GM12878 (cell line): ENCODE data around the gene SLC15A3. TPM values are rescaled to one million over a fixed set of nuclear protein-coding genes. Genes with fewer than 3 reads are reported as not detected.

Experiments used
- BCL3 ChIP-seq: IDR thresholded peaks from 2 replicates; pipeline ENCODE4 v1.6.1; 2011; ENCODE audit warnings: borderline replicate concordance, low read depth, mild to moderate bottlenecking, moderate library complexity, low read length; ENCODE audit not compliant: insufficient read depth, poor library complexity, severe bottlenecking
- BHLHE40 ChIP-seq, 2 experiments: fragments of 450-650 bp in 1 of 2; IDR thresholded peaks; 2 replicates each; pipeline ENCODE4 v1.6.1; 2011 to 2017; ENCODE audit warnings: low read depth in 2 of 2, borderline replicate concordance in 1 of 2, improper control_type of control experiment in 1 of 2, low read length in 1 of 2, mild to moderate bottlenecking in 1 of 2
- CHD2 ChIP-seq: IDR thresholded peaks from 2 replicates; pipeline ENCODE4 v1.6.1; 2011; ENCODE audit warnings: low read depth, low read length, improper control_type of control experiment, borderline replicate concordance
- CTCF ChIP-seq, 3 experiments: IDR thresholded peaks in 2 of 3; conservative IDR thresholded peaks in 1 of 3; 2 replicates each; pipeline ENCODE4 v1.5.1; 2011; ENCODE audit warnings: low read depth in 3 of 3, low read length in 3 of 3, mild to moderate bottlenecking in 3 of 3, control low read depth in 2 of 3, moderate library complexity in 2 of 3, inconsistent platforms in 1 of 3, mixed read lengths in 1 of 3; ENCODE audit not compliant: control insufficient read depth in 2 of 3, insufficient read depth in 1 of 3; ENCODE audit errors: extremely low read depth in 1 of 3
- CUX1 ChIP-seq: IDR thresholded peaks from 2 replicates; pipeline ENCODE4 v1.6.1; 2012; ENCODE audit warnings: improper control_type of control experiment, low read depth, low read length; ENCODE audit not compliant: insufficient replicate concordance
- EED ChIP-seq: sonication (generic); IDR thresholded peaks from 2 replicates; pipeline ENCODE4 v1.6.1; 2016; ENCODE audit warnings: antibody characterized with exemption, low read depth
- EP300 ChIP-seq, 2 experiments: fragments of 150-350 bp in 1 of 2; IDR thresholded peaks; 2 replicates each; pipeline ENCODE4 v1.6.1; 2011 to 2012; ENCODE audit warnings: low read depth in 2 of 2, low read length in 2 of 2, borderline replicate concordance in 1 of 2, improper control_type of control experiment in 1 of 2, inconsistent platforms in 1 of 2; ENCODE audit not compliant: control insufficient read depth in 1 of 2
- FOXK2 ChIP-seq: fragments of 450-650 bp; IDR thresholded peaks from 2 replicates; pipeline ENCODE4 v1.6.1; 2017; ENCODE audit warnings: mild to moderate bottlenecking, moderate library complexity
- GATAD2B ChIP-seq: fragments of 450-650 bp; conservative IDR thresholded peaks from 2 replicates; pipeline ENCODE4 v1.6.1; 2017; ENCODE audit warnings: low read depth, mild to moderate bottlenecking, moderate library complexity
- HCFC1 ChIP-seq: fragments of 150-350 bp; IDR thresholded peaks from 2 replicates; pipeline ENCODE4 v1.6.1; 2014; ENCODE audit warnings: low read length
- HSF1 ChIP-seq: fragments of 150-350 bp; IDR thresholded peaks from 2 replicates; pipeline ENCODE4 v1.6.1; 2014; ENCODE audit warnings: mild to moderate bottlenecking, low read depth, low read length
- IKZF2 ChIP-seq, 2 experiments: fragments of 450-650 bp; IDR thresholded peaks; 2 replicates each; pipeline ENCODE4 v1.6.1; 2017; ENCODE audit warnings: mild to moderate bottlenecking in 2 of 2, moderate library complexity in 2 of 2
- LARP7 ChIP-seq: fragments of 450-650 bp; IDR thresholded peaks from 2 replicates; pipeline ENCODE4 v1.6.1; 2017; ENCODE audit warnings: mild to moderate bottlenecking
- MEF2B ChIP-seq: fragments of 450-650 bp; IDR thresholded peaks from 2 replicates; pipeline ENCODE4 v1.6.1; 2018; ENCODE audit warnings: mild to moderate bottlenecking, moderate library complexity; ENCODE audit not compliant: partially characterized antibody, poor library complexity, severe bottlenecking
- MTA2 ChIP-seq: fragments of 450-650 bp; IDR thresholded peaks from 2 replicates; pipeline ENCODE4 v1.6.1; 2016; ENCODE audit warnings: low read depth, mild to moderate bottlenecking, moderate library complexity
- PAX8 ChIP-seq: fragments of 450-650 bp; IDR thresholded peaks from 2 replicates; pipeline ENCODE4 v1.6.1; 2017; ENCODE audit warnings: mild to moderate bottlenecking, moderate library complexity
- ZNF274 ChIP-seq: IDR thresholded peaks from one replicate; pipeline ENCODE4 v1.8.0; 2011; ENCODE audit not compliant: insufficient read length, insufficient read depth
- polyA plus RNA-seq, 11 experiments: library from polyadenylated mRNA; depleted of rRNA in 4 of 11; unstranded in 6 of 11; stranded (reverse) in 5 of 11; fragments of >200 nt; fragmentation: Nextera tagmentation in 4 of 11; fragmentation: Illumina TruSeq in 1 of 11; extraction: Ambion mirVana in 4 of 11; extraction: Trizol in 1 of 11; gene quantifications; 1 replicate in 1 of 11; 2 replicates in 10 of 11; pipeline versions ENCODE4 v1.2.1 to v1.2.3, GENCODE V29; 2011 to 2016; ENCODE audit warnings: inconsistent platforms in 2 of 11, missing spikeins in 2 of 11, low read depth in 1 of 11
- total RNA-seq, 4 experiments: library from RNA; depleted of rRNA in 3 of 4; stranded (reverse); fragments of >200 nt in 3 of 4; fragmentation: Illumina TruSeq in 1 of 4; extraction: Trizol in 1 of 4; gene quantifications; 2 replicates each; pipeline versions ENCODE4 v1.2.1 to v1.2.3, GENCODE V29; 2013 to 2021

SLC15A3 gene
- total and polyA plus RNA-seq, 10 of the 15 experiments (the other 5 are each of a cell fraction or from before 2014, with no cell fraction given) = 17.7 to 102 (median 55.8) TPM

GRCh38 chr11:60915248-60915914 lies 36.6 kb downstream of the SLC15A3 start (continued):
- TF ChIP-seq CUX1 (no peak), MEF2B (peak; percentile 48), IKZF2 (IDR thresholded peaks at IDR 0.05) (peak; percentile 93 to 96), HCFC1 (peak; percentile 29; the same call in 1 of the 2 replicates), CHD2 (peak; percentile 71; the same call in 1 of the 2 replicates), FOXK2 (no peak), ZNF274 (no peak), CTCF (IDR thresholded peaks at IDR 0.05 in 2 of 3, conservative IDR thresholded peaks at IDR 0.05 in 1 of 3; ENCODE audit: control insufficient read depth in 2 of 3, extremely low read depth in 1 of 3, insufficient read depth in 1 of 3, low read depth in 3 of 3, low read length in 3 of 3) (peak; percentile 43 to 75 (median 52)), GATAD2B (peak; percentile 92), HSF1 (no peak), BHLHE40 (IDR thresholded peaks at IDR 0.05; ENCODE audit: borderline replicate concordance in 1 of 2, low read depth in 2 of 2, low read length in 1 of 2) (peak; percentile 53 to 67; a peak in 3 of 4 replicates), MTA2 (peak; percentile 86), LARP7 (no peak), BCL3 (peak; percentile 35), EP300 (IDR thresholded peaks at IDR 0.05; ENCODE audit: borderline replicate concordance in 1 of 2, control insufficient read depth in 1 of 2, low read depth in 2 of 2, low read length in 2 of 2) (peak in 1 of 2 experiments; percentile 81; a peak in 1 of 4 replicates), EED (peak; percentile 95), PAX8 (no peak)
